Suprapubic skin (tissue), 4 donors: ENCODE results near the gene QPCT.

Experiments used
- EP300 ChIP-seq: sonication (generic); formaldehyde crosslinking; IDR thresholded peaks from one replicate; pipeline ENCODE4 v1.6.1; 2017; ENCODE audit warnings: antibody characterized with exemption
- POLR2A ChIP-seq, 2 donors: fragments of 450-650 bp; IDR thresholded peaks; one replicate each; pipeline ENCODE4 v1.6.1; 2017; ENCODE audit warnings: antibody characterized with exemption in 2 of 2, mild to moderate bottlenecking in 2 of 2, moderate library complexity in 2 of 2
- POLR2AphosphoS5 ChIP-seq, 3 donors: sonication (generic); formaldehyde crosslinking; IDR thresholded peaks; one replicate each; pipeline ENCODE4 v1.6.1; 2017; ENCODE audit warnings: antibody characterized with exemption in 3 of 3
- TF ChIP-seq, protein P1 (sequence below), 2 donors: fragments of 200-600 bp in 1 of 2; fragments of 450-650 bp in 1 of 2; sonication (generic) in 1 of 2; IDR thresholded peaks; one replicate each; pipeline ENCODE4 v1.5.1; 2016 to 2019; ENCODE audit warnings: antibody characterized with exemption in 2 of 2, mild to moderate bottlenecking in 1 of 2, moderate library complexity in 1 of 2

DNA sequence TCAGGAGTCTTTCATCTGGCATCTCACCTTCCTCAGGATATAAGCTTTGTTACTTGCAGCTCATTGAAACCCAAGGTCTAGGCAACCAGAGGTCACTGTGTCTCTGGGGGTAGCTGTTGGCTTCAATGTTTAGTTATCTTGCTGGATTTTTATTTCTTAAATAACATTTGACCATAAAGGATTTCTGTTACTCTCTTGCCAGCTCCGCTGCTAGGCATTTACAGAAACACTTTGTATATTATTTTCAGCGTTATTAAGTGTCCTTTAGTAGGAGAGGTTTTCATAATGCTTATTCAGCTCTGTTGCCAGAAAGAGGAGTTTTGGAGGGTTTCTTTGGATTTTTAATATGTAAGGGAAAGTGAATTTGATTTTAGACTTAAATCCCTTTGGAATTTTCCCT lies 61.4 kb downstream of the QPCT start:
- TF ChIP-seq, protein P1, sequence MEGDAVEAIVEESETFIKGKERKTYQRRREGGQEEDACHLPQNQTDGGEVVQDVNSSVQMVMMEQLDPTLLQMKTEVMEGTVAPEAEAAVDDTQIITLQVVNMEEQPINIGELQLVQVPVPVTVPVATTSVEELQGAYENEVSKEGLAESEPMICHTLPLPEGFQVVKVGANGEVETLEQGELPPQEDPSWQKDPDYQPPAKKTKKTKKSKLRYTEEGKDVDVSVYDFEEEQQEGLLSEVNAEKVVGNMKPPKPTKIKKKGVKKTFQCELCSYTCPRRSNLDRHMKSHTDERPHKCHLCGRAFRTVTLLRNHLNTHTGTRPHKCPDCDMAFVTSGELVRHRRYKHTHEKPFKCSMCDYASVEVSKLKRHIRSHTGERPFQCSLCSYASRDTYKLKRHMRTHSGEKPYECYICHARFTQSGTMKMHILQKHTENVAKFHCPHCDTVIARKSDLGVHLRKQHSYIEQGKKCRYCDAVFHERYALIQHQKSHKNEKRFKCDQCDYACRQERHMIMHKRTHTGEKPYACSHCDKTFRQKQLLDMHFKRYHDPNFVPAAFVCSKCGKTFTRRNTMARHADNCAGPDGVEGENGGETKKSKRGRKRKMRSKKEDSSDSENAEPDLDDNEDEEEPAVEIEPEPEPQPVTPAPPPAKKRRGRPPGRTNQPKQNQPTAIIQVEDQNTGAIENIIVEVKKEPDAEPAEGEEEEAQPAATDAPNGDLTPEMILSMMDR (IDR thresholded peaks at IDR 0.05) = no peak
- TF ChIP-seq EP300 (no peak), POLR2A (IDR thresholded peaks at IDR 0.05) (no peak), POLR2AphosphoS5 (IDR thresholded peaks at IDR 0.05) (no peak)
